ENCODE data around the gene CHD9. TPM values are rescaled to one million over a fixed set of nuclear protein-coding genes. Genes with fewer than 3 reads are reported as not detected.

The CHD9 gene
- total RNA-seq, 1 experiment from 2014 or later: 18.9 TPM

- intact Hi-C loops (cut with micrococcal nuclease): no loop called here
- ATAC-seq: no peak
- CTCF ChIA-PET: no interaction called here
These were observed 30.7 kb upstream of the CHD9 start for GRCh38 chr16:53024045-53024444.

GRCh38 chr16:53029971-53030370 is 24.8 kb upstream of the CHD9 start:
- no TSS peak for BruUV-seq (replicated peaks)
- ATAC-seq (no peak), DNase-seq (ENCODE audit: low read depth, low spot score) (no peak)
- Histone ChIP-seq H3K4me2 (ENCODE audit: low read length) (no peak overlapping the region), H4K20me1 (ENCODE audit: insufficient read depth) (no peaks in the 10 kb centered on the region), H3K9ac (ENCODE audit: low read length) (no peak overlapping the region), H3K27ac (ENCODE audit: low read depth, low read length) (no peak overlapping the region), H3K4me1 (ENCODE audit: control insufficient read depth in 1 of 2, insufficient read depth in 2 of 2, low read length in 2 of 2) (no peaks in the 10 kb centered on the region), H3K79me2 (ENCODE audit: insufficient read depth, low read length) (no peaks in the 10 kb centered on the region), H3K9me2 (ENCODE audit: insufficient read depth) (no peaks in the 10 kb centered on the region), H3K4me3 (replicated peaks in 1 of 2; ENCODE audit: low read depth in 1 of 2, low read length in 2 of 2) (no peak overlapping the region), H3K27me3 (ENCODE audit: insufficient read depth, low read length) (no peaks in the 10 kb centered on the region), H3K9me3 (ENCODE audit: control insufficient read depth in 1 of 2, insufficient read depth in 1 of 2, low read depth in 1 of 2, low read length in 2 of 2) (peaks cover 0 to 6% of the 10 kb centered on the region in 2 experiments; a peak in 2 of 4 replicates), H3K36me3 (ENCODE audit: control insufficient read depth in 1 of 2, insufficient read depth in 2 of 2, low read length in 2 of 2) (no peaks in the 10 kb centered on the region), H2AFZ (ENCODE audit: low read depth, low read length, poor library complexity, severe bottlenecking) (no peak overlapping the region)
- intact Hi-C loops (cut with micrococcal nuclease): no loop called here
- ChIA-PET RAD21 (ENCODE audit: low non-redundant PET in 1 of 2, low total read pairs in 2 of 2, uncharacterized antibody in 2 of 2, unreplicated experiment in 2 of 2) (no interaction called here), CTCF (no interaction called here), POLR2A (no interaction called here)
- TF ChIP-seq JUND (IDR thresholded peaks at IDR 0.05) (no peak), EGR1 (IDR thresholded peaks at IDR 0.05; ENCODE audit: low read depth) (no peak), ATF3 (IDR thresholded peaks at IDR 0.05) (no peak), ZFX (IDR thresholded peaks at IDR 0.05) (no peak), EZH2phosphoT487 (IDR thresholded peaks at IDR 0.05; ENCODE audit: borderline replicate concordance) (no peak), RAD21 (IDR thresholded peaks at IDR 0.05; ENCODE audit: low read depth) (no peak)

More at GRCh38 chr16:53024045-53024444, 30.7 kb upstream of the CHD9 start:
- no peaks in the 10 kb centered on the region for H3K9me3 ChIP-seq (ENCODE audit: control insufficient read depth in 1 of 2, insufficient read depth in 1 of 2, low read depth in 1 of 2, low read length in 2 of 2)
- H3K79me2 ChIP-seq (ENCODE audit: insufficient read depth, low read length): no peaks in the 10 kb centered on the region
- DNase-seq (ENCODE audit: low read depth, low spot score): no peak
- ChIA-PET RAD21 (ENCODE audit: low non-redundant PET in 1 of 2, low total read pairs in 2 of 2, uncharacterized antibody in 2 of 2, unreplicated experiment in 2 of 2) (no interaction called here), POLR2A (no interaction called here)
- H3K4me1 ChIP-seq (ENCODE audit: control insufficient read depth in 1 of 2, insufficient read depth in 2 of 2, low read length in 2 of 2): no peaks in the 10 kb centered on the region
- no peaks in the 10 kb centered on the region for H4K20me1 ChIP-seq (ENCODE audit: insufficient read depth)
- no peaks in the 10 kb centered on the region for H3K27me3 ChIP-seq (ENCODE audit: insufficient read depth, low read length)
- TF ChIP-seq POLR2AphosphoS5 (IDR thresholded peaks at IDR 0.05; ENCODE audit: low read depth, low read length) (no peak), EGR1 (IDR thresholded peaks at IDR 0.05; ENCODE audit: low read depth) (no peak), SIN3A (IDR thresholded peaks at IDR 0.05; ENCODE audit: low read depth) (no peak), JUND (IDR thresholded peaks at IDR 0.05) (no peak), SP1 (IDR thresholded peaks at IDR 0.05; ENCODE audit: low read depth) (no peak)
- H3K4me3 ChIP-seq (replicated peaks in 1 of 2; ENCODE audit: low read depth in 1 of 2, low read length in 2 of 2): no peak overlapping the region
- no peak overlapping the region for H2AFZ ChIP-seq (ENCODE audit: low read depth, low read length, poor library complexity, severe bottlenecking)
- no peaks in the 10 kb centered on the region for H3K36me3 ChIP-seq (ENCODE audit: control insufficient read depth in 1 of 2, insufficient read depth in 2 of 2, low read length in 2 of 2)
- H3K4me2 ChIP-seq (ENCODE audit: low read length): no peak overlapping the region
- no peak overlapping the region for H3K9ac ChIP-seq (ENCODE audit: low read length)
- BruUV-seq (replicated peaks): no TSS peak
- no peak overlapping the region for H3K27ac ChIP-seq (ENCODE audit: low read depth, low read length)
- no peaks in the 10 kb centered on the region for H3K9me2 ChIP-seq (ENCODE audit: insufficient read depth)

Measured in HCT116 (cell line).